Measurements from ENCODE around the gene MAN1A2.
"Not testable (repeated sequence)": the region's sequence is repeated elsewhere in the genome, so short reads cannot be mapped to it uniquely, and the experiment has no call there.

MAN1A2 gene

DNA sequence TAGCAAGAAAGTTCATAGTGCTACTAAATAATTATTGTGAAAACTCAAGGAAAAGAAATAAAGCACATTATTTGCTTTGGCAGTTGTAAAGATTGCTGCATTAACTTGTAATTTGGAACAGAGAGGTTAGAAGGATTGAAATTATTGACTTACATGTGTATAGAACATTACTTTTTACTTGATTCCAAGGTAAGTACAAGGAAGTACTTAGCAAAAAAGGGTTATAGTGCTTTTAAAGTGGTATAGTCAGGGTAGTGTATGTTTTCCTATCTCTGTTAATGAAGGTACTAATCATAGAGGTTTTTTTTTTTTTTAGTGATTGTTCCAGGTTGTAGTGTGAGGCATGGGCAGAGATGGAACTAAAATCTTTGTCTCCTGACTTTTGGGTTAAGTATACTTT is 29.4 kb downstream of the MAN1A2 start:
- DNase-seq (ENCODE audit: low read depth in 1 of 2, low spot score in 1 of 2), result no peak

GRCh38 chr1:117398957-117399356 is 31.7 kb downstream of the MAN1A2 start:
- no peak for DNase-seq (ENCODE audit: low read depth in 1 of 2, low spot score in 1 of 2)

- no peak for DNase-seq (ENCODE audit: low read depth in 1 of 2, low spot score in 1 of 2)
These were observed 34.5 kb downstream of the MAN1A2 start for GRCh38 chr1:117401761-117402160.

DNA sequence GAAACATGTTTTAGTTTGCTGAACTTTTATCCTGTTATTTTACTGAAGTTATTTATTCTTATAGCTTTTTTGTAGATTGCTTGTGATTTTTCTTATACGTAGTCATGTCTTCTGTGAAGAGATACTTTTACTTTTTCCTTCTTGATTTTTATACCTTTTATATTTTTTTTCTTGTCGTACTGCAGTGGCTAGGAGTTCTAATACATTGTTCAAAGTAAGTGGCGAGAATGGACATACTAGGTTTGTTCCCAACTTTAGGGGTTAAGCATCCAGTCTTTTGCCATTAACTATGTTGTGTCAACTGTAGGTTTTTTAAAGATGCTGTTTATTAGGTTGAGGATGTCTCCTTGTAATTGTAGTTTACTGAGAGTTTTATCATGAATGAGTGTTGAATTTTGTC is 36.3 kb downstream of the MAN1A2 start:
- no peak for DNase-seq (ENCODE audit: low read depth in 1 of 2, low spot score in 1 of 2)

DNA sequence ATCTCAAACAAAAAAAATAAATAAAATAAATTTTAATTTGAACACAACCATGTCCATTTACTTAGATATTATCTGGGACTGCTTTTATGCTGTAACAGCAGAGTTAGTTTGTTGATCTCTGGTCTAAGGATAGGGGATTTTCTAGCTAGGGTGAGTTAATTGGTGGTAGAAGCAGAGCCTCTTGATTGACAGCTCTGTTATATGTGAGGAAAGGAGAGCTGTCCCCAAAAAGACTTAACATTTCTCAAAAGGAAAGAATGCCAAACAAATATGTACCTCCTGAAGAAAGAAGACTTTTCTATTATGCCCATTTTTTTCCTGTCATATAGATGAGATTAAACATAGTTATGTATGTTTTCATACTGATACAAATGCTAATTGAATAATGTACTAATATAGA is 37.8 kb downstream of the MAN1A2 start:
- no peak for DNase-seq (ENCODE audit: low read depth in 1 of 2, low spot score in 1 of 2)

- DNase-seq (ENCODE audit: low read depth in 1 of 2, low spot score in 1 of 2), result no peak
These were observed 45.2 kb downstream of the MAN1A2 start for GRCh38 chr1:117412472-117412871.

DNA sequence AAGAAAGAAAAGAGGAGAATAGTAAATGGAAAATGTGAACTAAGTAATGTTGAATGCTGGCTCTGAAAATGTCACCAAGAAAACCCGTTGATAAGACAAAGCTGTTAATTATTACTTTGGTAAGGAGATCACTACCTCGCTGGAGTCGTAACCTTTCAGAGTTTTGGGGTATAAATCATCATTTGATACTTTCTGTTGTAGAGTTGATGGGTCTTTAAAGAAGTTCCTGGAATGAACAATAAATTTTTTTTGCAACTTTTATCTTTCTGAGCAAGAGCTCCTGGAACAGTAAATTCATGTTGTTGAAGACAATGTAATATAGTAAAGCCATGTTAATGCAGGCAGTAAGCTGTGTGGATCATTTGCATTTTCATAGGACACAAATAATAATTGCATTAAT is 46.2 kb downstream of the MAN1A2 start:
- DNase-seq (ENCODE audit: low read depth in 1 of 2, low spot score in 1 of 2), result no peak

GRCh38 chr1:117414943-117415342 is 47.7 kb downstream of the MAN1A2 start:
- no peak for DNase-seq (ENCODE audit: low read depth in 1 of 2, low spot score in 1 of 2)

GRCh38 chr1:117416004-117416403 is 48.8 kb downstream of the MAN1A2 start:
- DNase-seq (ENCODE audit: low read depth in 1 of 2, low spot score in 1 of 2), result no peak

DNA sequence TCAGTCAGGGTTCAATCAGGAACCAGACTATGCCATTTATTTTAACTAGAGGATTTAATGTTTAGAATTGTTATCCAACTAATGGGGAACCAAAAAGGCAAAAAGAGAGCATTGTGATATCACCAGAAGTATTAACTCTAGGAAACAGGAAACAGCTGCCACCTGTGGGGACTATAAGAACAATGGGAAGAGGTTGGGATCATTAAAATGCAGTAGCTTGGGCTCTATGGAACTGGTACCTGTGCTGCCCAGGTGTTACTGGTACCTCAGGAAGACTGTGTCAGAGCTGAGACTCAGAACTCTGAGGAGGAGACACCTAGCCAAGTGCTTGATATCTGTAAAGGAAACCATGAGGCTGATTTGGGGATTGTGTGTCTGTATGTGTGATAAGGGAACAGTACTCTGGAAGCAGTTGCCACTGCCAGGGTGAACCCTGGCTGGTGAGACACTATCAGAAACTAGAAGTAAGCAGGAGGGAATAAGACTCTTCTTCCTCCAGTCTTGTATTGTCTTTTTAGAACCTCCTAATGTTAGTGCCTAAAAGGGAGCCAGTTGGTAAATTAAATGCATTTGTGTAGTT is 49.4 kb downstream of the MAN1A2 start:
- DNase-seq (ENCODE audit: low read depth in 1 of 2, low spot score in 1 of 2), result no peak

- no peak for DNase-seq (ENCODE audit: low read depth in 1 of 2, low spot score in 1 of 2)
These were observed 57.9 kb downstream of the MAN1A2 start for GRCh38 chr1:117425050-117425734.

DNA sequence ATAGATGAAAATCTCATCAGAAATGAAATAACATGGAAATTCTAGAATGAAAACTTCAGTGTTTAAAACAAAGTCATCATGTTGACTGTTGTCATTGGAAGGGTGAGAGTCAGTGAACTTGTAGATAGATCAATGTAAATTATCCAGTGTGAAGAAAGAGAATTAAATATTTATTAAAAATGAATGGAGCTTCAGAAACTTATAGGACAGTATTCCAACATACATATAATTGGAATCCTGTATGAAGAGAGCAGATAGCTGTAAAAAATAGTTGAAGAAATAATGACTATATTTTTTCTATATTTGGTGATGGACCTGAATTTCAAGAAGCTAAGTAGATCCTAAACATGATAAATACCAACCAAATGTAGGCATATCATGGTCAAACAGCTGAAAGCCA is 60.0 kb downstream of the MAN1A2 start:
- no peak for DNase-seq (ENCODE audit: low read depth in 1 of 2, low spot score in 1 of 2)

GRCh38 chr1:117433943-117434342 is 66.7 kb downstream of the MAN1A2 start:
- no peak for DNase-seq (ENCODE audit: low read depth in 1 of 2, low spot score in 1 of 2)

DNA sequence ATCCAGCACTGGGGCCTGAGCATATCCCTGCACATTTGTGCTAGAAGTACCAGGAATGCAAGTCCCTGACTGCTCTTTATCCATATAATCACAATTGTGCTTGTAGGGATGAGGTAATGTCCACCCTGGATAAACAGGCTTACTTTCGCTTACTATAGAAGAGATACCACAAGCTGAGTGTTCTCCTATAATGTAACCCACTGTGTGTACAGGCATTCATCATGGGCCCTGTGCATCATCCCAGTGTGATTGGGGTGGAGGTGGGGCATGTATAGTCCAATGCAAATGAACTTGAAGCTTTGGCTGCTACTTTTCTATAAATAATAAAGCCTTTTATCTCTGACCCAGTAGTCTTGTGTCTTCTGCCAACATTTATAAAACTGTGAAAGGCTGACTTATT is 69.3 kb downstream of the MAN1A2 start:
- DNase-seq (ENCODE audit: low read depth in 1 of 2, low spot score in 1 of 2), result no peak

- DNase-seq (ENCODE audit: low read depth in 1 of 2, low spot score in 1 of 2), result no peak
These were observed 80.4 kb downstream of the MAN1A2 start for GRCh38 chr1:117447661-117448060.

GRCh38 chr1:117452216-117452615 is 85.0 kb downstream of the MAN1A2 start:
- no peak for DNase-seq (ENCODE audit: low read depth in 1 of 2, low spot score in 1 of 2)

GRCh38 chr1:117453958-117454357 is 86.7 kb downstream of the MAN1A2 start:
- DNase-seq (ENCODE audit: low read depth in 1 of 2, low spot score in 1 of 2), result no peak

DNA sequence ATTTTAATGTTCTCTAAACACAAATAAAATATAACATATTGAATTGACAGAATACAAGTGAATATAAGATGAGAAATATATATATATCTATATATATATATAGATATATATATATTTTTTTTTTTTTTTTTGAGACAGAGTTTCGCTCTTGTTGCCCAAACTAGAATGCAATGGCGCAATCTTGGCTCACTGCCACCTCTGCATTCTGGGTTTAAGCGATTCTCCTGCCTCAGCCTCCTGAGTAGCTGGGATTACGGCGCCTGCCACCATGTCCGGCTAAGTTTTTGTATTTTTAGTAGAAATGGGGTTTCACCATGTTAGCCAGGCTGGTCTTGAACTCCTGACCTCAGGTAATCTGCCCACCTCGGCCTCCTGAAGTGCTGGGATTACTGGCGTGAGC is 91.2 kb downstream of the MAN1A2 start:
- DNase-seq (ENCODE audit: low read depth in 1 of 2, low spot score in 1 of 2), result not testable (repeated sequence)

- DNase-seq (ENCODE audit: low read depth in 1 of 2, low spot score in 1 of 2), result no peak
These were observed 99.5 kb downstream of the MAN1A2 start for GRCh38 chr1:117466761-117467160.

GRCh38 chr1:117467336-117467735 is 100.1 kb downstream of the MAN1A2 start:
- no peak for DNase-seq (ENCODE audit: low read depth in 1 of 2, low spot score in 1 of 2)

- no peak for DNase-seq (ENCODE audit: low read depth in 1 of 2, low spot score in 1 of 2)
These were observed 105.8 kb downstream of the MAN1A2 start for GRCh38 chr1:117473063-117473462.

- not testable (repeated sequence) for DNase-seq (ENCODE audit: low read depth in 1 of 2, low spot score in 1 of 2)
These were observed 108.2 kb downstream of the MAN1A2 start for GRCh38 chr1:117475495-117475894.

- no peak for DNase-seq (ENCODE audit: low read depth in 1 of 2, low spot score in 1 of 2)
These were observed 111.8 kb downstream of the MAN1A2 start for GRCh38 chr1:117479086-117479485.
